ENCODE measurements around the gene LEF1. TPM values are rescaled to one million over a fixed set of nuclear protein-coding genes. Genes with fewer than 3 reads are reported as not detected.

Gene LEF1
- total and polyA plus RNA-seq, 9 of the 15 experiments (the other 6 are each of a cell fraction or from before 2014, with no cell fraction given) = 15.1 to 81.1 (median 29.7) TPM

GRCh38 chr4:108001540-108002135, 167.1 kb downstream of the LEF1 start (continued):
- TF ChIP-seq SFPQ (IDR thresholded peaks at IDR 0.05; ENCODE audit: low read depth, low read length) (no peak), ARID1B (IDR thresholded peaks at IDR 0.05) (peak; percentile 18; the same call in 1 of the 2 replicates), FOSL1 (tag; conservative IDR thresholded peaks at IDR 0.05) (peak; percentile 81), MEIS2 (IDR thresholded peaks at IDR 0.05; ENCODE audit: partially characterized antibody) (peak; percentile 37), HMGXB4 (CRISPR knock-in tag; IDR thresholded peaks at IDR 0.05) (no peak), CEBPZ (IDR thresholded peaks at IDR 0.05; ENCODE audit: borderline replicate concordance, low read depth, low read length) (no peak), ATF3 (IDR thresholded peaks at IDR 0.05) (peak; percentile 90), ATF3 (CRISPR knock-in tag; conservative IDR thresholded peaks at IDR 0.05) (no peak), ETV1 (tag; conservative IDR thresholded peaks at IDR 0.05; ENCODE audit: low read depth) (no peak), FOXJ2 (tag; IDR thresholded peaks at IDR 0.05) (0 out of 2 replicates have a peak, but pooled peaks have one; percentile 16), HMBOX1 (IDR thresholded peaks at IDR 0.05) (peak; percentile 74; the same call in 1 of the 2 replicates), SOX6 (IDR thresholded peaks at IDR 0.05) (peak; percentile 67), CEBPB (tag; IDR thresholded peaks at IDR 0.05) (peak; percentile 93), JUND (IDR thresholded peaks at IDR 0.05; ENCODE audit: borderline replicate concordance, low read depth, low read length) (0 out of 2 replicates have a peak, but pooled peaks have one; percentile 36), JUND (tag; IDR thresholded peaks at IDR 0.05; ENCODE audit: borderline replicate concordance, low read depth, low read length) (peak; percentile 52), THRB (CRISPR knock-in tag; conservative IDR thresholded peaks at IDR 0.05) (no peak)

All from K562 (cell line).